Mesothelial cell of epicardium (in vitro differentiated cells): ENCODE measurements around the gene NMNAT2. TPM values are rescaled to one million over a fixed set of nuclear protein-coding genes. Genes with fewer than 3 reads are reported as not detected.
"Not testable (repeated sequence)": the region's sequence is repeated elsewhere in the genome, so short reads cannot be mapped to it uniquely, and the experiment has no call there.

ENCODE experiments used
- DNase-seq, 2 experiments: peaks; one replicate each; pipeline ENCODE4 v3.0.0; 2021; ENCODE audit warnings: low spot score in 2 of 2; ENCODE audit not compliant: unreplicated experiment in 2 of 2
- H3K27ac Mint-ChIP-seq: 2 replicates; pipeline ENCODE4 v1.8.0; 2021; ENCODE audit warnings: mixed read lengths
- H3K27me3 Mint-ChIP-seq: 2 replicates; pipeline ENCODE4 v1.8.0; 2021; ENCODE audit warnings: low read depth, mixed read lengths
- H3K36me3 Mint-ChIP-seq: 2 replicates; pipeline ENCODE4 v1.8.0; 2021; ENCODE audit warnings: mixed read lengths
- H3K4me1 Mint-ChIP-seq: 2 replicates; pipeline ENCODE4 v1.8.0; 2021; ENCODE audit warnings: mixed read lengths
- H3K4me3 Mint-ChIP-seq: 2 replicates; pipeline ENCODE4 v1.8.0; 2021; ENCODE audit warnings: mild to moderate bottlenecking, moderate library complexity, mixed read lengths
- H3K9me3 Mint-ChIP-seq: 2 replicates; pipeline ENCODE4 v1.8.0; 2021; ENCODE audit warnings: mixed read lengths
- CTCF ChIP-seq: fragments of 200-600 bp; sonication (generic); IDR thresholded peaks from one replicate; pipeline ENCODE4 v1.5.0; 2021; ENCODE audit warnings: antibody characterized with exemption; ENCODE audit not compliant: unreplicated experiment
- total RNA-seq: library from RNA; stranded (reverse); gene quantifications from 3 replicates; pipeline ENCODE4 v1.2.1, GENCODE V29; 2021

Gene NMNAT2
- total RNA-seq, 1 donor from 2014 or later, result 1.2 TPM

- TF ChIP-seq CTCF, result no peak
- no peaks in the 10 kb centered on the region for H3K36me3 Mint-ChIP-seq
- H3K4me3 Mint-ChIP-seq, result no peak overlapping the region
- H3K9me3 Mint-ChIP-seq, result no peaks in the 10 kb centered on the region
- H3K4me1 Mint-ChIP-seq, result peaks cover 36% of the 10 kb centered on the region
- H3K27me3 Mint-ChIP-seq, result no peaks in the 10 kb centered on the region
- no peak for DNase-seq
- peak overlapping the region; percentile 37 for H3K27ac Mint-ChIP-seq
Measured at GRCh38 chr1:183277821-183278738, 140.1 kb downstream of the NMNAT2 start.

GRCh38 chr1:183276386-183277080 lies 141.6 kb downstream of the NMNAT2 start:
- no peak for DNase-seq
- H3K36me3 Mint-ChIP-seq, result no peaks in the 10 kb centered on the region
- no peak overlapping the region for H3K4me3 Mint-ChIP-seq
- H3K9me3 Mint-ChIP-seq, result no peaks in the 10 kb centered on the region
- H3K27me3 Mint-ChIP-seq, result no peaks in the 10 kb centered on the region
- TF ChIP-seq CTCF, result no peak
- H3K4me1 Mint-ChIP-seq, result peaks cover 34% of the 10 kb centered on the region
- peak overlapping the region; percentile 72 for H3K27ac Mint-ChIP-seq

GRCh38 chr1:183275322-183275721 lies 142.9 kb downstream of the NMNAT2 start:
- Mint-ChIP-seq H3K9me3 (no peaks in the 10 kb centered on the region), H3K36me3 (no peaks in the 10 kb centered on the region), H3K27me3 (no peaks in the 10 kb centered on the region), H3K4me3 (no peak overlapping the region), H3K4me1 (peaks cover 40% of the 10 kb centered on the region), H3K27ac (no peak overlapping the region)
- DNase-seq, result no peak
- no peak for TF ChIP-seq CTCF

- DNase-seq, result no peak
- Mint-ChIP-seq H3K36me3 (no peaks in the 10 kb centered on the region), H3K4me1 (peaks cover 41% of the 10 kb centered on the region), H3K27ac (no peak overlapping the region), H3K27me3 (no peaks in the 10 kb centered on the region), H3K9me3 (no peaks in the 10 kb centered on the region), H3K4me3 (no peak overlapping the region)
- TF ChIP-seq CTCF, result no peak
Measured at GRCh38 chr1:183274836-183275235, 143.3 kb downstream of the NMNAT2 start.

- peaks cover 35% of the 10 kb centered on the region for H3K4me1 Mint-ChIP-seq
- H3K36me3 Mint-ChIP-seq, DNase-seq, H3K9me3 Mint-ChIP-seq, H3K27me3 Mint-ChIP-seq, H3K27ac Mint-ChIP-seq, H3K4me3 Mint-ChIP-seq: not testable (repeated sequence)
Measured at GRCh38 chr1:183273984-183274383, 144.2 kb downstream of the NMNAT2 start.

- Mint-ChIP-seq H3K27ac (no peak overlapping the region), H3K9me3 (no peaks in the 10 kb centered on the region), H3K4me1 (peaks cover 30% of the 10 kb centered on the region), H3K27me3 (no peaks in the 10 kb centered on the region), H3K4me3 (no peak overlapping the region), H3K36me3 (no peaks in the 10 kb centered on the region)
- TF ChIP-seq CTCF, result no peak
- no peak for DNase-seq
Measured at GRCh38 chr1:183273300-183273699, 144.9 kb downstream of the NMNAT2 start.
